Smooth muscle cell (in vitro differentiated cells): ENCODE measurements around the gene ANTXR2. TPM values are rescaled to one million over a fixed set of nuclear protein-coding genes. Genes with fewer than 3 reads are reported as not detected.

ENCODE experiments used
- DNase-seq: peaks from one replicate; lab custom pipeline; 2025; ENCODE audit not compliant: unreplicated experiment; lab: John Stamatoyannopoulos, UW
- H2AFZ ChIP-seq: fragments of 200-600 bp; sonication (generic); 2 replicates; pipeline ENCODE4 v1.6.0; 2016; ENCODE audit warnings: antibody characterized with exemption, low read depth, mild to moderate bottlenecking
- H3F3A ChIP-seq: fragments of 200-600 bp; sonication (generic); 2 replicates; pipeline ENCODE4 v1.6.0; 2017; ENCODE audit warnings: antibody characterized with exemption, low read depth
- H3K27ac ChIP-seq: fragments of 200-600 bp; sonication (generic); 2 replicates; pipeline ENCODE4 v1.5.1; 2016; ENCODE audit warnings: low read depth, mild to moderate bottlenecking
- H3K27me3 ChIP-seq: fragments of 200-600 bp; sonication (generic); 2 replicates; pipeline ENCODE4 v1.6.1; 2016; ENCODE audit warnings: low read depth, mild to moderate bottlenecking
- H3K36me3 ChIP-seq: fragments of 200-600 bp; sonication (generic); 2 replicates; pipeline ENCODE4 v1.5.1; 2016; ENCODE audit warnings: low read depth
- H3K4me1 ChIP-seq: fragments of 200-600 bp; sonication (generic); 2 replicates; pipeline ENCODE4 v1.5.1; 2016; ENCODE audit warnings: low read depth
- H3K4me2 ChIP-seq: fragments of 200-600 bp; sonication (generic); 2 replicates; pipeline ENCODE4 v1.6.0; 2016; ENCODE audit warnings: mild to moderate bottlenecking
- H3K4me3 ChIP-seq: fragments of 200-600 bp; sonication (generic); 2 replicates; pipeline ENCODE4 v1.5.1; 2016; ENCODE audit warnings: mild to moderate bottlenecking
- H3K79me2 ChIP-seq: fragments of 200-600 bp; sonication (generic); 2 replicates; pipeline ENCODE4 v1.6.0; 2016; ENCODE audit warnings: low read depth, mild to moderate bottlenecking
- H3K9ac ChIP-seq: fragments of 200-600 bp; sonication (generic); 2 replicates; pipeline ENCODE4 v1.6.0; 2016; ENCODE audit warnings: low read depth
- H3K9me3 ChIP-seq: fragments of 200-600 bp; sonication (generic); replicated peaks from 2 replicates; pipeline ENCODE4 v1.5.1; 2016; ENCODE audit warnings: low read depth
- H4K20me1 ChIP-seq: fragments of 200-600 bp; sonication (generic); 2 replicates; pipeline ENCODE4 v1.6.0; 2016; ENCODE audit warnings: low read depth
- CTCF ChIP-seq: fragments of 200-600 bp; sonication (generic); IDR thresholded peaks from 2 replicates; pipeline ENCODE4 v1.5.1; 2017; ENCODE audit warnings: borderline replicate concordance, mild to moderate bottlenecking, antibody characterized with exemption; ENCODE audit not compliant: insufficient read depth, poor library complexity, severe bottlenecking
- WGBS: methylation state at CpG from one replicate; pipeline ENCODE4 v1.1.7; 2016; ENCODE audit warnings: low lambda C conversion rate; 5-methylcytosine and 5-hydroxymethylcytosine counted together
- polyA plus RNA-seq: library from polyadenylated mRNA; unstranded; fragments of >200 nt; fragmentation: Nextera tagmentation; extraction: Ambion mirVana; gene quantifications from 2 replicates; pipeline ENCODE4 v1.2.1, GENCODE V29; 2016
- total RNA-seq: library from RNA; depleted of rRNA; stranded (reverse); fragments of >200 nt; gene quantifications from 2 replicates; pipeline ENCODE4 v1.2.3, GENCODE V29; 2014

Gene ANTXR2
- total and polyA plus RNA-seq, 2 experiments from 2014 or later, result 67.6 to 74.5 TPM

GRCh38 chr4:80115368-80116181 is 42.5 kb upstream of the ANTXR2 start:
- H3K4me3 ChIP-seq, result no peak overlapping the region
- no peaks in the 10 kb centered on the region for H3K4me1 ChIP-seq
- H3K79me2 ChIP-seq, result no peaks in the 10 kb centered on the region
- no peak for DNase-seq
- 89% methylated on average over 8 of the region's 8 CpGs for WGBS
- H3F3A ChIP-seq, result no peaks in the 10 kb centered on the region
- no peak for TF ChIP-seq CTCF
- H3K27ac ChIP-seq, result no peak overlapping the region
- H3K9ac ChIP-seq, result no peak overlapping the region
- no peaks in the 10 kb centered on the region for H3K36me3 ChIP-seq
- H3K4me2 ChIP-seq, result no peak overlapping the region
- H3K27me3 ChIP-seq, result no peaks in the 10 kb centered on the region
- no peak overlapping the region for H2AFZ ChIP-seq
- peaks cover 14% of the 10 kb centered on the region for H3K9me3 ChIP-seq
- no peaks in the 10 kb centered on the region for H4K20me1 ChIP-seq

GRCh38 chr4:80114732-80115265 is 41.8 kb upstream of the ANTXR2 start:
- Histone ChIP-seq H3K4me3 (no peak overlapping the region), H4K20me1 (no peaks in the 10 kb centered on the region), H3K36me3 (no peaks in the 10 kb centered on the region), H3F3A (no peaks in the 10 kb centered on the region), H3K4me1 (no peaks in the 10 kb centered on the region), H3K79me2 (no peaks in the 10 kb centered on the region), H2AFZ (no peak overlapping the region), H3K4me2 (no peak overlapping the region), H3K27ac (no peak overlapping the region), H3K9ac (no peak overlapping the region), H3K27me3 (no peaks in the 10 kb centered on the region), H3K9me3 (peaks cover 18% of the 10 kb centered on the region)
- DNase-seq, result no peak
- TF ChIP-seq CTCF, result no peak

GRCh38 chr4:80113615-80114014 is 40.6 kb upstream of the ANTXR2 start:
- Histone ChIP-seq H3K4me2 (no peak overlapping the region), H3K79me2 (no peaks in the 10 kb centered on the region), H3K27ac (no peak overlapping the region), H2AFZ (no peak overlapping the region), H3F3A (no peaks in the 10 kb centered on the region), H3K4me3 (no peak overlapping the region), H3K27me3 (no peaks in the 10 kb centered on the region), H3K4me1 (no peaks in the 10 kb centered on the region), H3K9ac (no peak overlapping the region), H3K36me3 (no peaks in the 10 kb centered on the region), H3K9me3 (peaks cover 18% of the 10 kb centered on the region), H4K20me1 (no peaks in the 10 kb centered on the region)
- 74% methylated on average over 3 of the region's 3 CpGs for WGBS
- no peak for TF ChIP-seq CTCF
- no peak for DNase-seq

- no peaks in the 10 kb centered on the region for H3K27me3 ChIP-seq
- WGBS, result 97% methylated on average over 3 of the region's 3 CpGs
These were observed 39.2 kb upstream of the ANTXR2 start for GRCh38 chr4:80112236-80112635.

More at GRCh38 chr4:80112236-80112635, 39.2 kb upstream of the ANTXR2 start:
- no peaks in the 10 kb centered on the region for H3K4me1 ChIP-seq
- no peaks in the 10 kb centered on the region for H3F3A ChIP-seq
- H3K36me3 ChIP-seq, result no peaks in the 10 kb centered on the region
- H3K27ac ChIP-seq, result no peak overlapping the region
- H3K9ac ChIP-seq, result no peak overlapping the region
- H2AFZ ChIP-seq, result no peak overlapping the region
- H4K20me1 ChIP-seq, result no peaks in the 10 kb centered on the region
- H3K4me3 ChIP-seq, result no peak overlapping the region
- no peak for TF ChIP-seq CTCF
- no peak for DNase-seq
- H3K4me2 ChIP-seq, result no peak overlapping the region
- no peaks in the 10 kb centered on the region for H3K79me2 ChIP-seq
- H3K9me3 ChIP-seq, result peaks cover 19% of the 10 kb centered on the region
